NCI-H1417 (cell line): Measurements from ENCODE around the gene AFTPH.

Experiments
- DNase-seq, 3 experiments: peaks; one replicate each; lab custom pipeline; 2025; lab: John Stamatoyannopoulos, UW

The AFTPH gene

DNA sequence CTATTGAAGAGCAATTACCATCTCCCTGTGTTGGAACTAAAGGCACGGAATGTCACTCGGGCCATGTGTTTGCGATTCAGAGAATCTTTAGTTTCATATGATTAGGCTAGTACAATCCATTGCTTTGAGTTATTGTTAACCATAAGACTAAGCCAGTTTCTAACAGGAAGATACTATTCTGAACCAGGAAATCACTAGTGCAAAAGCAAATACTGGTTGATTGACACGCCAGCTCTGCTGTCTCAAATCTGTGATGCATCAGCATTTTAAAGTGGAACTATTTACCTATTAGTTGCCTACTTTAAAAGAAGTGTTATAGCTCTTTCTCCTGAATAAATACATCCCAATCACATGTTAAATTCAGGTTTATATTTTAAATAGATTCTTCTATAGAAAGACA, 61.9 kb downstream of the AFTPH start:
- no peak for DNase-seq

- peak; percentile 30 to 84 (median 81) for DNase-seq
Measured at GRCh38 chr2:64586883-64587481, 62.9 kb downstream of the AFTPH start.

- no peak for DNase-seq
Measured at GRCh38 chr2:64587561-64587960, 63.4 kb downstream of the AFTPH start.

- DNase-seq = no peak
Measured at GRCh38 chr2:64591188-64591587, 67.1 kb downstream of the AFTPH start.

DNA sequence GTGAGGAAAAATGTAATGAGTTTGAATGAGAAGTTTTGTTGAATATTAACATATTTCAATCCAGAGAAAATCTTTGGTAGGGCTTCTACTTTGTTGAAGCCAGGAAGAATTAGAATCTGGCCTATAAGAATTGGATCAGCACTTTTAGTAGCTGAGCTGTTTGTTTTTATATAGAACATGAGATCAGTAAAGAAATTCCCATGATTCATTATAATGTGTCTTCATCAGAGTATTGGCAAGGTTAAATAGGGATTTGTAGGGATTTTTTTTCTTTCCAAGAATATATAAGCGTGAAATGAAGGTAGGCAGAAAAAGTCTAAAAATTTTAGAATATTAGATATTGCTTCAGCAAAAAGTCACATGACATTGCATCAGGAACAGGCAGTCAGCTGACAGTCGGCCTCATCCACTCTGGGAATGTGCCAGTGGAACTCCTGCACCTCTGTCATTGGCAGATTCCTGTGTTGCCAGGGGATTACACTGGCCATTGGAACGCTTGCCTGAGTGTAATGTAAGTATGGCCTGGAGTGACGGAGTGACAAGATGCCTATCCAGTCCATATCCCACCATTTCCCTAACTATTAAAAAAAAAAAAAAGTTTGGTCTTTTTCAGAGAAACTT, 69.0 kb downstream of the AFTPH start:
- no peak for DNase-seq

DNA sequence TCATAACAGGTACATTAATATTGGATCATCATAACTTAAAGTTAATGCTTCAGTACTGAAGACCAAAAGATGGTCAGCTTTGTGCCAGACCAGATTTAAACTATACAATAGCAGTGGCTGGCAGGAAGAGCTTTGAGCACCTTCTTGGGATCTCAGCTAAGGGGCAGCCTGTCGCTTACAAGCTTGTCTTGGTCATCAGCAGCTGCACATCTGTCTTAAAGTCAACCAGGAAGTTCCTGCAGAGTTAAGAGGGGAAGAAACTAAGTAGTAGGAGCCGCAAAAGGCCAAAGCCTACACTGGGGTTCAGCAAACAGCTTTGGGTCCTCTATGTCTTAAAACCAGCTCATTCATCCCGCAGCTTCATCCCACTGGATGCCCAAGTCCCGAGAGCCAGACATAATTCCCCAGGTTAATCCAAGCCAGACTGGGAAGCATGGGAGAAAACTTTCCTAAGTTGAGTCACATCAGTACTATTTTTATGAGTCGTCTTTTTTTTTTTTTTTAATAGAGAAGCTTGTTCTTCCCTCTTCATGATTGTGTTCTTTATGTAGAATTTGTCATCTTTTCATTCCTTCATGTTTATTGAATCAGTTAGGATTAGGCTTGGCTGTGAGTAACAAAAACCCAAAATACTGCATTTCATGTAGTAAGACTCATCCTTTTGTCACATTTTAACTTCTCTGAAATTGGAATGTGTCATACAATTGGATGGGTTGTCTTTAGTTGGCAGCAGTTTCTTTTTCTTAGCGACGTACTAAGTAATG, 70.3 kb downstream of the AFTPH start:
- DNase-seq = no peak

- DNase-seq = peak; percentile 10 to 65 (median 64)
Measured at GRCh38 chr2:64595397-64596176, 71.5 kb downstream of the AFTPH start.

GRCh38 chr2:64598226-64598625, 74.1 kb downstream of the AFTPH start:
- no peak for DNase-seq

GRCh38 chr2:64599469-64599868, 75.3 kb downstream of the AFTPH start:
- peak in 2 of 3 experiments; percentile 35 to 42 for DNase-seq

GRCh38 chr2:64601034-64601754, 77.1 kb downstream of the AFTPH start:
- DNase-seq = no peak

GRCh38 chr2:64601785-64602391, 77.8 kb downstream of the AFTPH start:
- no peak for DNase-seq

- DNase-seq = no peak
Measured at GRCh38 chr2:64602436-64602835, 78.3 kb downstream of the AFTPH start.

GRCh38 chr2:64604155-64604554, 80.0 kb downstream of the AFTPH start:
- DNase-seq = no peak

- no peak for DNase-seq
Measured at GRCh38 chr2:64605026-64605471, 80.9 kb downstream of the AFTPH start.

DNA sequence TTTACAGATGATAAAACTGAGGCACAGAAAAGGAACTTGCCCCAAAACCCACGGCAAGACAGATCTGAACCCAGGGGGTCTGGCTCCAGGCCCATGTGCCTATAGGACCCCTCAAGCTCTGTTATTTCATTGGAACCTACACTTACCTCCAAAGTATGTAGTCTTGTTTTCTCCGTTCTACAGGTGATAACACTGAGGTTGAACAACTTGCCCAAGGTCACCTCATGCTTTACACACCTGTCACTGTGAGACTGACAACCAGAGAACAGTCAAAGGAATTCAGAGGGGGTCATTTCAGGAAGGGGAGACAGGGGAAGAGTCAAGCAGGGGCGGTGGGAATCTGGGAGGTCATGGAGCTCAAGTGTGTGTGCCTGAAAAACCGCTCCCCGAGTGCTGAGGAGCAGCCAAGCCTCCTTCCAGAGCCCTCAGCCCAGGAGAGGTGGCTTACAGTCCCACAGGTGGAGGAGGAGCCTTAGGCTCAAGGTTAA, 81.9 kb downstream of the AFTPH start:
- DNase-seq = no peak

DNA sequence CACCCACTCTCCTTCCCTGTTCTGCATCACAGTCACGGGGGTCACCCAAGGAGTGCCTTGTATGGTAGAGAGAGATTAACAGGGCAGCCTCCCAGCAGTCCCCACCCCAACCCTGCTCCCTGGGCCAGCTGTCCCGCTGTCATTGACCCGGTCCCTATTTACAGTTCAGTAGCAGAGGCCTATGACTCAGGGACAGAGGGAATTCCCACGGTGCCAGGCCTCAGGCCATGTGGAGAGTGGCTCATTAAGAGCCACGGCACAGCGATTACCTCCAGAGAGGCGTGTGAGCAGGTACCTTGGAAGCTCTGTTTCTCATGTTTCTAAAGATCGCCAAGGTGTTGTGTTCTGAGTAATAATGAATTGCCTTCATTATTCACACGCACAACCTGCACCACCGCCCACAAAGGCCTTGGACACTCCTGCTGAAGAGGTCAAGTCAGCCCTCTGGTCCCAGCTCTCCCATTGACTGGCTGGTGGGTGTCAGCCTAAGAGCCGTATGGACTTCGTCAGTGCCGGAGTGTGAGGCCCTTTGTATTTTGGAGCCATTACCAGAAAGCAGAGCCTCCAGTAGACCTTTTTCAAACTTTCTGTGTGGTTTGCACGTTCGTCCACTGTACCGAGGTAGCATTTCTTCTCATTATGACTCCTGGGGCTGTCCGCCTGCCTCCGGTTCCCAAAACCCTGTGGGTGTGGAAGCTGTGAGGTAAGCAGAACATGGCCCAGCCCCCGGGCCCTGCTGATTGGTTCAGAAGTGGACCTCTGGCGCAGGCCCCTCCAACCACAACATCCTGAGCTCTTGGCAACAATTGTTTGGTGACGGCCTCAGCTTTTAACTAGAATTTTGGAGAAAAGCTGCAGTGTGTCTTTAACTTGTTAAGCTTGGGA, 82.6 kb downstream of the AFTPH start:
- peak in 1 of 3 experiments; percentile 41 for DNase-seq

DNA sequence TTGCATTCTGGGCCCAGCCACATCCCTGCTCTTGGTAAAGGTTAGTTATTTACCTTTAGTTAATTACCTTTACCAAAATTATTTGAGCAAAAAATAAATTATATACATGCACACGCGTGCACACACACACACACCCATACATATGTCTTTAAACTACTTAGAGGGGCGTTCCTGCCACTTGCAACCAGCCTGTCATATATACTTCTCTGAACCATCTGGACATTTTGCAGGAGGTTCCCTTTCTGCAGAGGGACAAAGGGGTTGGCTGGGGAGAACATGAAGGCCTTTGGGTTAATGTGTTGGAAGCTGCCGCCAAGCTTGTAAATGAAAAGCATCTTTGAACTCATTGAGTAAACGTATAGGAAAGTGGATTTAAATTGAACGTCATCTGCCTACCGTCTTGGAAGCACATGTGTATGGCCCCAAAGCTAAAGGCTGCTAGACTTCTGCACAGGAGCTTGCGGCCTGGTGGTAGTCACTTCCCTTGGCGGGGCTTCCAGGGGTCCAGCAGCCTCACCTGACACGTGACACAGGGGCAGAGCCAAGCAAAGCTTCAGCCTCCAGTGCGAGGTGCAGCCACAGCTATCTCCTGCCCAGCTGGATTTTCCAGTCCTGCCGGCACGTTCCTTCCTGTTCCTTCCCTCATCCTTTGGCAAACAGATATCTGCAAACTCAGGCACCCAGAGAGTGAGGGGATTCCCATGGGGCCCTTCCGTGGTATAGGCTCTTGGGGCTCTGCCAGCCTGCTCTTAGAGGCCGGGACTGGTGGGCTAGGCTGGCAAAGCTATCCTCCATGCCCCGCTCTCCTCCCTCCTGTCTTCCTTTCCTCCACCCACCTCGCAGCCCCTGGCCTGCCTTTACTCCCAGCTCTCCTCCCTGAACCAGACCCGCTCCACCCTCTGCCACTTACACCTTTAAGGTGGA, 83.5 kb downstream of the AFTPH start:
- no peak for DNase-seq

DNA sequence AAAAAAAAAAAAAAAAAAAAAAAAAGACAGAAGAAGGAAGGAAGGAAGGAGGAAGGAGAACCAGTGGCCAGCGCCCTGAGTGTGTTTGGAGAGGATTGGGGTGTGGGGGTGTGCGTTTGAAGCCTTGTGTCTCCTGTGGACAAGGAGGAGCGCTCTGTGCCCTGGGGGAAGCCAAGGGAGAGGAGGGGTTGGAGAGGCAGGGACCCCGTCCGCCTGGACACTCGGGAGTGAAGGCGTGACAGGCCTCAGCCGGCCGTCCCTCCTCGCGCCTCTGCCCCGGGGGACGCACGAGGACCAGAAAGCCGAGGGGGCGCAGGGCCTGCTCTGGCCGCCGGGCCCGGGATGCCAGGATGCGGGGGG, 84.7 kb downstream of the AFTPH start:
- peak in 2 of 3 experiments; percentile 67 to 76 for DNase-seq
